PC-3 (cell line): ENCODE data around the gene MBNL1.

Experiments used
- CTCF ChIP-seq: fragments of 300-600 bp; sonication (generic); conservative IDR thresholded peaks from 2 replicates; pipeline ENCODE4 v1.5.1; 2017; ENCODE audit warnings: antibody characterized with exemption, low read depth, mild to moderate bottlenecking, low read length
- EZH2 ChIP-seq: fragments of 300-600 bp; sonication (generic); IDR thresholded peaks from one replicate; pipeline ENCODE4 v1.6.1; 2017; ENCODE audit warnings: antibody characterized with exemption, mild to moderate bottlenecking, low read length; ENCODE audit not compliant: unreplicated experiment

DNA sequence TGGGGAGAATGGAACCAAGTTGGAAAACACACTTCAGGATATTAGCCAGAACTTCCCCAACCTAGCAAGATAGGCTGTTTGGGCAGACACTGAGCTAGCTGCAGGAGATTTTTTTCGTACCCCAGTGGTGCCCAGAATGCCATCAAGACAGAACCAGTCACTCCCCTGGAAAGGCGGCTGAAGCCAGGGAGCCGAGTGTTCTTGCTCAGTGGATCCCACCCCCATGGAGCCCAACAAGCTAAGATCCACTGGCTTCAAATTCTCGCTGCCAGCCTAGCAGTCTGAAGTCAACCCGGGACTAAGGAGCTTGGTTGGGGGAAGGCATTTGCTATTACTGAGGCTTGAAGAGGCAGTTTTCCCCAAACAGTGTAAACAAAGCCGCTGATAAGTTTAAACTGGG is 152.4 kb downstream of the MBNL1 start:
- TF ChIP-seq CTCF, result no peak
- no peak for TF ChIP-seq EZH2
